GM12878 (cell line): ENCODE measurements around the gene NIP7. TPM values are rescaled to one million over a fixed set of nuclear protein-coding genes. Genes with fewer than 3 reads are reported as not detected.

Source experiments
- ATAC-seq: fragments of 200-7000 bp; cut with Tn5 transposase; 3 replicates; pipeline ENCODE4 v1.9.1; 2020; ENCODE audit warnings: mild to moderate bottlenecking, moderate library complexity
- BruUV-seq: library from RNA; stranded (reverse); fragments of 400-500 nt; replicated peaks from 2 replicates; lab custom pipeline; 2021; lab: Mats Ljungman, UMichigan
- CTCF ChIA-PET: fragments of 300-600 bp; sonication (Branson Sonifier 250); formaldehyde crosslinking; extraction: SDS; loops from one replicate; lab custom pipeline; 2021; ENCODE audit warnings: inconsistent platforms; lab: Yijun Ruan, JAX
- POLR2A ChIA-PET: fragments of 350-600 bp; formaldehyde crosslinking; extraction: SDS; loops from one replicate; lab custom pipeline; 2021; ENCODE audit warnings: inconsistent platforms; lab: Charles Lee
- RAD21 ChIA-PET: fragments of 300-600 bp; sonication (Branson Sonifier 250); formaldehyde crosslinking; loops from one replicate; lab custom pipeline; 2023; ENCODE audit warnings: antibody characterized with exemption; ENCODE audit not compliant: unreplicated experiment; lab: Charles Lee
- SMC1A ChIA-PET: fragments of 300-600 bp; sonication (Branson Sonifier 250); formaldehyde crosslinking; loops from one replicate; lab custom pipeline; 2023; ENCODE audit not compliant: unreplicated experiment, uncharacterized antibody; lab: Charles Lee
- DNase-seq: peaks from one replicate; pipeline ENCODE4 v3.0.0-alpha.2; 2011; ENCODE audit warnings: low read depth, low spot score
- FAIRE-seq: peaks from 3 replicates; lab custom pipeline; 2011; peaks lifted over from hg19 to GRCh38; lab: Jason Lieb, UNC
- H2AFZ ChIP-seq: 2 replicates; pipeline ENCODE4 v1.6.0; 2011; ENCODE audit warnings: low read depth, low read length, control low read depth; ENCODE audit not compliant: control insufficient read depth
- H3K27ac ChIP-seq: 2 replicates; pipeline ENCODE4 v1.5.1; 2011; ENCODE audit warnings: control low read depth; ENCODE audit not compliant: control insufficient read depth, insufficient read depth
- H3K27me3 ChIP-seq, 2 experiments: replicated peaks in 1 of 2; 2 replicates each; pipeline versions ENCODE4 v1.6.0 to v1.6.1; 2011; ENCODE audit warnings: low read length in 1 of 2; ENCODE audit not compliant: control insufficient read depth in 2 of 2, insufficient read depth in 2 of 2
- H3K36me3 ChIP-seq, 2 experiments: 2 replicates each; pipeline ENCODE4 v1.5.1; 2011; ENCODE audit warnings: low read length in 1 of 2; ENCODE audit not compliant: control insufficient read depth in 2 of 2, insufficient read depth in 2 of 2
- H3K4me1 ChIP-seq: 2 replicates; pipeline ENCODE4 v1.6.1; 2011; ENCODE audit warnings: mild to moderate bottlenecking, low read length, moderate library complexity, mixed read lengths; ENCODE audit not compliant: control insufficient read depth, insufficient read depth
- H3K4me2 ChIP-seq: 2 replicates; pipeline ENCODE4 v1.6.0; 2011; ENCODE audit warnings: control low read depth; ENCODE audit not compliant: control insufficient read depth, insufficient read depth
- H3K4me3 ChIP-seq: fragments of 200-600 bp; sonication (generic); 2 replicates; pipeline ENCODE4 v1.5.1; 2016
- H3K79me2 ChIP-seq: 2 replicates; pipeline ENCODE4 v1.6.0; 2011; ENCODE audit warnings: low read length; ENCODE audit not compliant: control insufficient read depth, insufficient read depth
- H3K9ac ChIP-seq: 2 replicates; pipeline ENCODE4 v1.8.0; 2011; ENCODE audit warnings: low read length, control low read depth, mixed read lengths; ENCODE audit not compliant: control insufficient read depth, insufficient read depth
- H3K9me3 ChIP-seq: replicated peaks from 3 replicates; pipeline ENCODE4 v1.5.1; 2011; ENCODE audit warnings: mild to moderate bottlenecking, low read length; ENCODE audit not compliant: control insufficient read depth, insufficient read depth
- H4K20me1 ChIP-seq: 2 replicates; pipeline ENCODE4 v1.6.0; 2011; ENCODE audit not compliant: control insufficient read depth, insufficient read depth
- BRCA1 ChIP-seq: IDR thresholded peaks from 2 replicates; pipeline ENCODE4 v1.6.1; 2011; ENCODE audit warnings: low read depth, low read length, improper control_type of control experiment
- NFXL1 ChIP-seq: fragments of 450-650 bp; IDR thresholded peaks from 2 replicates; pipeline ENCODE4 v1.6.1; 2017; ENCODE audit warnings: antibody characterized with exemption, mild to moderate bottlenecking, borderline replicate concordance
- NR2C1 ChIP-seq: fragments of 450-650 bp; IDR thresholded peaks from 2 replicates; pipeline ENCODE4 v1.6.1; 2017; ENCODE audit warnings: antibody characterized with exemption, mild to moderate bottlenecking, moderate library complexity
- NR2C2 ChIP-seq: IDR thresholded peaks from 2 replicates; pipeline ENCODE4 v1.6.1; 2011; ENCODE audit warnings: borderline replicate concordance, low read depth; ENCODE audit not compliant: control insufficient read depth, insufficient read length
- NR2F1 ChIP-seq: fragments of 450-650 bp; conservative IDR thresholded peaks from 2 replicates; pipeline ENCODE4 v1.6.1; 2017; ENCODE audit warnings: mild to moderate bottlenecking
- POLR2AphosphoS2 ChIP-seq: IDR thresholded peaks from 2 replicates; pipeline ENCODE4 v1.6.1; 2011; ENCODE audit warnings: low read depth, mild to moderate bottlenecking, low read length, improper control_type of control experiment, moderate library complexity
- WGBS: methylation state at CpG from one replicate; pipeline ENCODE4 v1.1.6; 2016; ENCODE audit warnings: low lambda C conversion rate; ENCODE audit not compliant: insufficient replicate concordance, insufficient coverage; ENCODE audit errors: missing lambda C conversion rate; 5-methylcytosine and 5-hydroxymethylcytosine counted together
- in situ Hi-C: fragments of 300-500 bp; cut with MboI; formaldehyde crosslinking; loops from 9 replicates; pipeline ENCODE4 v1.14.3; 2018; ENCODE audit warnings: mixed read lengths
- intact Hi-C: fragments of 100-400 bp; cut with micrococcal nuclease; formaldehyde crosslinking; loops from one replicate; pipeline ENCODE4 v1.14.2; 2022; ENCODE audit not compliant: unreplicated experiment
- polyA plus RNA-seq, 11 experiments: library from polyadenylated mRNA; depleted of rRNA in 4 of 11; unstranded in 6 of 11; stranded (reverse) in 5 of 11; fragments of >200 nt; fragmentation: Nextera tagmentation in 4 of 11; fragmentation: Illumina TruSeq in 1 of 11; extraction: Ambion mirVana in 4 of 11; extraction: Trizol in 1 of 11; gene quantifications; 1 replicate in 1 of 11; 2 replicates in 10 of 11; pipeline versions ENCODE4 v1.2.1 to v1.2.3, GENCODE V29; 2011 to 2016; ENCODE audit warnings: inconsistent platforms in 2 of 11, missing spikeins in 2 of 11, low read depth in 1 of 11
- total RNA-seq, 4 experiments: library from RNA; depleted of rRNA in 3 of 4; stranded (reverse); fragments of >200 nt in 3 of 4; fragmentation: Illumina TruSeq in 1 of 4; extraction: Trizol in 1 of 4; gene quantifications; 2 replicates each; pipeline versions ENCODE4 v1.2.1 to v1.2.3, GENCODE V29; 2013 to 2021
- TF ChIP-seq, protein P1 (sequence below): IDR thresholded peaks from 2 replicates; pipeline ENCODE4 v1.6.1; 2011; ENCODE audit warnings: low read depth, mild to moderate bottlenecking, low read length, moderate library complexity, borderline replicate concordance; ENCODE audit errors: extremely low read depth
- TF ChIP-seq, protein P2 (sequence below): fragments of 450-650 bp; conservative IDR thresholded peaks from 2 replicates; pipeline ENCODE4 v1.6.1; 2017; ENCODE audit warnings: mild to moderate bottlenecking, moderate library complexity

The NIP7 gene
- total and polyA plus RNA-seq, 10 of the 15 experiments (the other 5 are each of a cell fraction or from before 2014, with no cell fraction given): 18.8 to 62.9 (median 56.7) TPM

DNA sequence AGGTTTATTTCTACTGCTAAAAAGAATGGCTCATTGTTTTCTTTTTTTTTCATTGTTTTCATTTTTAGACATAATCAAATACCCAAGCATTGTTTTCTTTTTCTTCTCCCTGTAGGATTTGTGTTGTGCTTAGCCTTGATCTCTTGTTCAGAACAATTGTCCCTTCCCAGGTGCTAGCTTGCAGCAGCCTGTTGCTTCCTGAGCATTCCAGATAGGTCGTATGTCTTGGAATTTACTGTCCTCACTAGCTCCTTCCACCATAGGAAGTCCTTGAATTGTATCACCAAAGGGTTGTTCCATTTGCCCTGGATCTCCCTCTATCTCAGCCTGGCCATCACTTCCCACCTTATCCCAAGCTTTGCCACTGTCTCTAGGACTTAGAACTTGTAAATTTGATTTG, 38.4 kb upstream of the NIP7 start:
- Histone ChIP-seq H3K4me2 (no peak overlapping the region), H2AFZ (no peak overlapping the region), H3K4me3 (no peak overlapping the region), H4K20me1 (no peaks in the 10 kb centered on the region), H3K9ac (no peak overlapping the region), H3K36me3 (peaks cover 0 to 10% of the 10 kb centered on the region in 2 experiments; a peak in 3 of 4 replicates), H3K27me3 (no peaks in the 10 kb centered on the region), H3K27ac (no peak overlapping the region), H3K9me3 (no peaks in the 10 kb centered on the region), H3K4me1 (no peaks in the 10 kb centered on the region), H3K79me2 (no peaks in the 10 kb centered on the region)
- DNase-seq: no peak
- ChIA-PET CTCF (interaction anchor here (1.3 to 1.5 kb wide), 2 partner anchors 13 to 15 kb away, joined by 5 read pairs; no protein-coding TSS in a partner anchor), SMC1A (no interaction called here), POLR2A (interaction anchor here (0.6 kb wide), 1 partner anchor 333 kb away, joined by 4 read pairs; no protein-coding TSS in a partner anchor), RAD21 (no interaction called here)
- in situ Hi-C loops: no loop called here
- intact Hi-C loops: no loop called here
- no peak for FAIRE-seq
- TF ChIP-seq POLR2AphosphoS2 (no peak), NR2C2 (no peak), NR2F1 (no peak), NFXL1 (no peak), NR2C1 (no peak), BRCA1 (no peak)
- TF ChIP-seq, protein P1, sequence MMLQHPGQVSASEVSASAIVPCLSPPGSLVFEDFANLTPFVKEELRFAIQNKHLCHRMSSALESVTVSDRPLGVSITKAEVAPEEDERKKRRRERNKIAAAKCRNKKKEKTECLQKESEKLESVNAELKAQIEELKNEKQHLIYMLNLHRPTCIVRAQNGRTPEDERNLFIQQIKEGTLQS: no peak
- TF ChIP-seq, protein P2, sequence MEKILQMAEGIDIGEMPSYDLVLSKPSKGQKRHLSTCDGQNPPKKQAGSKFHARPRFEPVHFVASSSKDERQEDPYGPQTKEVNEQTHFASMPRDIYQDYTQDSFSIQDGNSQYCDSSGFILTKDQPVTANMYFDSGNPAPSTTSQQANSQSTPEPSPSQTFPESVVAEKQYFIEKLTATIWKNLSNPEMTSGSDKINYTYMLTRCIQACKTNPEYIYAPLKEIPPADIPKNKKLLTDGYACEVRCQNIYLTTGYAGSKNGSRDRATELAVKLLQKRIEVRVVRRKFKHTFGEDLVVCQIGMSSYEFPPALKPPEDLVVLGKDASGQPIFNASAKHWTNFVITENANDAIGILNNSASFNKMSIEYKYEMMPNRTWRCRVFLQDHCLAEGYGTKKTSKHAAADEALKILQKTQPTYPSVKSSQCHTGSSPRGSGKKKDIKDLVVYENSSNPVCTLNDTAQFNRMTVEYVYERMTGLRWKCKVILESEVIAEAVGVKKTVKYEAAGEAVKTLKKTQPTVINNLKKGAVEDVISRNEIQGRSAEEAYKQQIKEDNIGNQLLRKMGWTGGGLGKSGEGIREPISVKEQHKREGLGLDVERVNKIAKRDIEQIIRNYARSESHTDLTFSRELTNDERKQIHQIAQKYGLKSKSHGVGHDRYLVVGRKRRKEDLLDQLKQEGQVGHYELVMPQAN: no peak
- no peak for ATAC-seq
- BruUV-seq: no TSS peak
- 100% methylated on average over 1 of the region's 1 CpG for WGBS
